Hepatocyte (in vitro differentiated cells): ENCODE data around the gene FAH. TPM values are rescaled to one million over a fixed set of nuclear protein-coding genes. Genes with fewer than 3 reads are reported as not detected.

Source experiments
- DNase-seq: peaks from one replicate; pipeline ENCODE4 v3.0.0-alpha.2; 2016; ENCODE audit warnings: low spot score
- H2AFZ ChIP-seq: fragments of 200-600 bp; sonication (generic); 2 replicates; pipeline ENCODE4 v1.6.0; 2016; ENCODE audit warnings: antibody characterized with exemption, mild to moderate bottlenecking
- H3K27ac ChIP-seq: fragments of 200-600 bp; sonication (generic); 2 replicates; pipeline ENCODE4 v1.5.1; 2016; ENCODE audit warnings: mild to moderate bottlenecking
- H3K27me3 ChIP-seq: fragments of 200-600 bp; sonication (generic); 2 replicates; pipeline ENCODE4 v1.6.1; 2016
- H3K36me3 ChIP-seq: fragments of 200-600 bp; sonication (generic); replicated peaks from 2 replicates; pipeline ENCODE4 v1.5.1; 2016; ENCODE audit warnings: low read depth; ENCODE audit not compliant: insufficient read depth
- H3K4me1 ChIP-seq: fragments of 200-600 bp; sonication (generic); 2 replicates; pipeline ENCODE4 v1.5.1; 2016; ENCODE audit warnings: mild to moderate bottlenecking, moderate library complexity; ENCODE audit not compliant: insufficient read depth
- H3K4me2 ChIP-seq: fragments of 200-600 bp; sonication (generic); 2 replicates; pipeline ENCODE4 v1.6.0; 2016
- H3K4me3 ChIP-seq: fragments of 200-600 bp; sonication (generic); 2 replicates; pipeline ENCODE4 v1.5.1; 2016; ENCODE audit warnings: mild to moderate bottlenecking
- H3K79me2 ChIP-seq: fragments of 200-600 bp; sonication (generic); 2 replicates; pipeline ENCODE4 v1.6.0; 2017; ENCODE audit warnings: mild to moderate bottlenecking
- H3K9me2 ChIP-seq: fragments of 200-600 bp; sonication (generic); replicated peaks from 2 replicates; pipeline ENCODE4 v1.6.0; 2017; ENCODE audit warnings: mild to moderate bottlenecking; ENCODE audit not compliant: insufficient read depth
- H3K9me3 ChIP-seq: fragments of 200-600 bp; sonication (generic); 2 replicates; pipeline ENCODE4 v1.5.1; 2016; ENCODE audit warnings: low read depth, mild to moderate bottlenecking
- H4K20me1 ChIP-seq: fragments of 200-600 bp; sonication (generic); 2 replicates; pipeline ENCODE4 v1.6.0; 2016; ENCODE audit warnings: mild to moderate bottlenecking; ENCODE audit not compliant: insufficient read depth, poor library complexity, severe bottlenecking
- CTCF ChIP-seq: fragments of 200-600 bp; sonication (generic); IDR thresholded peaks from 2 replicates; pipeline ENCODE4 v1.5.1; 2016; ENCODE audit warnings: antibody characterized with exemption, mild to moderate bottlenecking; ENCODE audit not compliant: poor library complexity
- EZH2 ChIP-seq: fragments of 200-600 bp; sonication (generic); IDR thresholded peaks from 2 replicates; pipeline ENCODE4 v1.6.1; 2016; ENCODE audit warnings: antibody characterized with exemption, mild to moderate bottlenecking, borderline replicate concordance
- EZH2phosphoT487 ChIP-seq: fragments of 200-600 bp; sonication (generic); IDR thresholded peaks from one replicate; pipeline ENCODE4 v1.6.1; 2018; ENCODE audit warnings: antibody characterized with exemption, mild to moderate bottlenecking, low read depth, moderate library complexity; ENCODE audit not compliant: unreplicated experiment, severe bottlenecking
- WGBS: methylation state at CpG from one replicate; pipeline ENCODE4 v1.1.6; 2016; ENCODE audit warnings: low lambda C conversion rate; ENCODE audit errors: missing lambda C conversion rate; 5-methylcytosine and 5-hydroxymethylcytosine counted together
- polyA plus RNA-seq: library from polyadenylated mRNA; unstranded; fragments of >200 nt; fragmentation: Nextera tagmentation; extraction: Ambion mirVana; gene quantifications from 2 replicates; pipeline ENCODE4 v1.2.1, GENCODE V29; 2016
- total RNA-seq: library from RNA; depleted of rRNA; stranded (reverse); fragments of >200 nt; gene quantifications from 2 replicates; pipeline ENCODE4 v1.2.3, GENCODE V29; 2014

The FAH gene
- total and polyA plus RNA-seq, 2 experiments from 2014 or later, result 58.0 to 90.5 TPM

DNA sequence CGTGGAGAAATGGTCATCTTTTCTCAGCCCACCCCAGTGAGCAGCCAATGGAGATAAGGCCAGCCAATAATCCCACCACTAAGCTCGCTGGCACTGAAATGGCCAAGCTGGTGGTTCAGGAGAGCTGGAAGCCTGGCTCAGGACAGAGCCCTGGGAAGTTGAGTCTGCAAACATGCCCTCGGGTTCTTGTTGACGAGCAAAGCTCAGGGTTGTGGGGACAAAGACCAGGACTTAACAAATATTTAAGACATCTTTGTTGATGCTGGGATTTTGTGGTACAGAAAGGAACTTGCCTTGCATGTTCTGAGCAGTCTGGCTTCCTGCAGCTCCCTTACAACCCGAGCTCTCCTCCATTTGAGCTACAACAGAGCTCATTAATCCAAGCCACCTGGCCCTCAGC, 4.4 kb downstream of the FAH start:
- Histone ChIP-seq H3K9me3 (no peaks in the 10 kb centered on the region), H4K20me1 (no peaks in the 10 kb centered on the region), H3K4me3 (no peak overlapping the region), H2AFZ (no peak overlapping the region), H3K27ac (peak overlapping the region; percentile 29), H3K79me2 (peaks cover 12% of the 10 kb centered on the region), H3K36me3 (no peaks in the 10 kb centered on the region), H3K9me2 (no peaks in the 10 kb centered on the region), H3K27me3 (no peaks in the 10 kb centered on the region), H3K4me2 (no peak overlapping the region), H3K4me1 (peaks cover 36% of the 10 kb centered on the region)
- WGBS, result 63% methylated on average over 5 of the region's 5 CpGs
- no peak for TF ChIP-seq EZH2
- TF ChIP-seq CTCF, result no peak
- no peak for TF ChIP-seq EZH2phosphoT487
- DNase-seq, result no peak

DNA sequence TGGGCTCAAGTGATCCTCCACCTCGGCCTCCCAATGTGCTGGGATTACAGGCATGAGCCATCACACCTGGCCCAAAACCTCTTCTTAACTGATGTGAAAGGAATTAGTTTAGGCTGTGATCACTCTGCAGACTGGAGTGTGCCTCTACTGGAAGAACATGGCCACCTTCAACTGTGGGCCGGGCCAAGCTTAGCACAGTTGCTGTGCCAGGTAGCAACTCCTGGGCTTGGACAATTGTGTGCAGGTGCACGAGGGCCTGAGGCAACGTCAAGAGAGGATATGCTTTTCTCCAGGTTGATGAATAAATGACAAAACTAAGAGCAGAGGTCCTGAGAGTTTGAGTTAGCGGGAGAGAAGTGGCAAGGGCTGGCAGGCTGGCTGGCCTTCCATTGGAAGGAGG, 6.5 kb downstream of the FAH start:
- H4K20me1 ChIP-seq, result no peaks in the 10 kb centered on the region
- H3K27ac ChIP-seq, result no peak overlapping the region
- H3K4me2 ChIP-seq, result no peak overlapping the region
- no peaks in the 10 kb centered on the region for H3K27me3 ChIP-seq
- H3K4me1 ChIP-seq, result peaks cover 30% of the 10 kb centered on the region
- no peak overlapping the region for H3K4me3 ChIP-seq
- WGBS, result 95% methylated on average over 5 of the region's 5 CpGs
- no peaks in the 10 kb centered on the region for H3K36me3 ChIP-seq
- TF ChIP-seq EZH2 (no peak), CTCF (no peak), EZH2phosphoT487 (no peak)
- H2AFZ ChIP-seq, result no peak overlapping the region
- no peak for DNase-seq
- peaks cover 12% of the 10 kb centered on the region for H3K79me2 ChIP-seq
- no peaks in the 10 kb centered on the region for H3K9me3 ChIP-seq
- no peaks in the 10 kb centered on the region for H3K9me2 ChIP-seq

- Histone ChIP-seq H3K4me3 (no peak overlapping the region), H3K79me2 (peaks cover 6% of the 10 kb centered on the region), H3K27me3 (no peaks in the 10 kb centered on the region), H3K36me3 (no peaks in the 10 kb centered on the region), H3K27ac (peak overlapping the region; percentile 70), H3K9me3 (no peaks in the 10 kb centered on the region), H3K4me1 (peaks cover 27% of the 10 kb centered on the region), H3K4me2 (no peak overlapping the region), H4K20me1 (no peaks in the 10 kb centered on the region), H2AFZ (no peak overlapping the region), H3K9me2 (no peaks in the 10 kb centered on the region)
- WGBS, result 95% methylated on average over 12 of the region's 12 CpGs
- no peak for DNase-seq
- no peak for TF ChIP-seq CTCF
- TF ChIP-seq EZH2phosphoT487, result no peak
- TF ChIP-seq EZH2, result no peak
Measured at GRCh38 chr15:80159811-80160569, 7.2 kb downstream of the FAH start.
